KG1 (cell line): ENCODE measurements around the gene SLC25A11.

Experiments
- DNase-seq: peaks from one replicate; lab custom pipeline; 2025; lab: John Stamatoyannopoulos, UW

The SLC25A11 gene

DNA sequence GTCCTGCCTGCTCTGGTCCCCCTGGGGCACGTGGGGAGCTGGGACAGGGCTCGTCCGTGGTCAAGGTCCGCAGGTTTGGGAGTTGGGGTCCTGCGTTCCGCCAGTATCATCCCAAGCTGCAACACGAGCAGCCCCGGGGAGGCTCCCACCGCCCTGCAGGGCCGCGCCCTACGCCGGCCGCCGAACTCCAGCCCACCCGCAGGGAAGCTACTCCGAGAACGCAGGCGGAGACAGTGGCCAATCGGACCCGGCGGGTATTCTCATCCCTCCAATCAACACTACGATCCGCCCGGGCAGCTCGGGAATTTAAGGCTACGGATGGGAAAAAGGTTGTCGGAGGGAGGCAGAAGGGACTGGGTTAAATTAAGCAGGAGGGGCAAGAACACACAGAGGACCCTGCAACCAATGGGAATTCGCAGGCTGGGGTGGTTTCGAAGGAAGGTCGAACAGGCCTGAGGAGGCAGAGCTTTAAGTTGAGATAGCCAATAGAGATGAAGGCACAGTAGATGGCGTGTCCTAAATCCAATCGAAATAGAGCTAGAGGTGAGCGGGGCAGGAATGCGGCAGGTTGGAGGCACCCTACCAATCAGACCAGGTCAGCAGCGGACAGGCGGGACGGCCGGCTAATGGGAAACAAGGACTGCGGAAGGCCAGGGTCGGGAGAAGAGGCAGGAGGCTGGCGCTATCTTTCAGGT is 27.1 kb upstream of the SLC25A11 start:
- peak; percentile 60 for DNase-seq

DNA sequence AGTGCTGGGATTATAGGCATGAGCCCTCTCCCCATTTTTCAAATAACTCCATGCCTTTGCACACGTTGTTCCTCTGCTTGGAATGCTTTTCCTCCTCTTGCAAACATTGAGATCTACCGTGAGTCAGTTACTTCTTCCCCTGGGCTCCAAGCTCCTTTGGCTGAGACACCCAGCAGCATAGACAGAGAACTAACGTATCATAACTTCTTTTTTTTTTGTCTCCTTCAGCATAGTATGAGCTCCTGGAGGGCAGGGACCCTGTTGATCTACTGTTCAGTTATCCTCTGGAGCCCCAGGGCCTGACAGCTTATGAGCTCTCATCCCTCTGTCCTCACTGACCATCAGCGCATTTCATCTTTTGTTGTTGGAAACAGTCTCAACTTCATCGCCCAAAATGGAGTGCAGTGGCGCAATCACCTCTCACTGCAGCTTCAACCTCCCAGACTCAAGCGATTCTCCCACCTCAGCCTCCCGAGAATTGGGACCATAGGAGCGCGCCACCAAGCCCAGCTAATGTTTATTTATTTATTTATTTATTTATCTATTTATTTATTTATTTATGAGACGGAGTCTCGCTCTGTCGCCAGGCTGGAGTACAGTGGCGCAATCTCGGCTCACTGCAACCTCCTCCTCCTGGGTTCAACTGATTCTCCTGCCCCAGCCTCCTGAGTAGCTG is 25.6 kb upstream of the SLC25A11 start:
- no peak for DNase-seq

DNA sequence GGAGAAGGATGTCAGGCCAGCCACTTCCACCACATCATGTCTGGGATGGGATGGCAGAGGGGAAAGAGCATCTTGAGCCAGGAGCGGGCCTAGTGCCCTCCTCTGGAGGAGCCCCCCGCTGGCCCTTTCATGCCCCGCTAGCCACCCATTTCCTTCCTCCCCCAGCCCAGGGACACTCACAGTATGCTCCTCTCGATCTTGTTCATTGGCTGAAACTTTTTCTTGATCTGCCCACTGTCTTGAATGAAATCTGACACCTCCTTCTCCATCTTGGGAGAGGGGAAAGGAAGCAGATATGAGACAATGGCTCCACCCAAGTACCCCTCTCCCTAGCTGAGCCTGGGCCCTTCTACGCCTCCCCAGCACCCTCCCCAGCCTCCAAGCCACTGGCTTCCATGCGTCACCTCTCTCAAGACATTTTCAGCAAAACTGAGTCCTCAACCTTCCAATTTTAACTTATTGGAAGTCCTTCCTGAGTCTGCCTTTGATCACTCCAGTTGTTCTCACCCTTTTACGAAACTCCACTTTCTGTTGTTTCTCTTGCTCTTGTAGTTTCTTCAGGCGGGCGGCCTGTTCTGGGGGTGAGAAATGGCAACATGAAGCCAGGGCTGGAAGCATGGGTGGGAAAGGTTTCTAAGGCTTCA is 20.6 kb upstream of the SLC25A11 start:
- no peak for DNase-seq

DNA sequence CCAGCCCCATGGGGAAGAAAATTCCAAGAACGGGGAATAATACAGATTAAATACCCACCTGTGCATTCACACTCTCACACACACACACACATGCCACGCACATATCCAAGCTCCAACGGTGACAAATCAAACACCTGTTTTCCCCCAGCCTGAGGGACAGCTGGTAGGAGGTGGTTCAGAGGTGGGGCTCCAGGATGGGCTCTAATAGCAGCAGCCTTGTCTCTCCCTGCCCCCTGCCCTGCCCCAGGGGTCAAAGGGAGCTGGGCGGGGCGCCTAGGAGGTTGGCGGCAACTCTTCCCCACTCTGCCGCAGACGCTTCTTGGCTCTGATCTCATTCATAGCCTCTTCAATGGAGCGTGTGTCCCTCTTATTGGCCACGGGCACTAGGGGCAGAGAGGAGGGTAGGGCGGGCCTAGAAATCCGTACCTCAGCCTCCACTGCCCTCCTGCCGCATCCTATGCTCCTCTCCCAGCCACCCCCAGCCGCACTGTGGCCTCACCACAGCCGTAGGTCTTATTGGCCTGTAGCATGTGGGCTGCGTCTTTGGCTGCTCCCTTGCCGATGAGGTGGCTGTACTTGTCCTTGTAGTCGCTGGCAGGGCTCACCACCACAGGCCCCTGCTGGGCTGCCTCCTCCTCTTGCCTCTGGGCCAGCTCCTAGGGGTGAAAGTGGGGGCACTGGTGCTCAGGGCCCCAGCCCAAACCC is 19.6 kb upstream of the SLC25A11 start:
- DNase-seq = no peak

DNA sequence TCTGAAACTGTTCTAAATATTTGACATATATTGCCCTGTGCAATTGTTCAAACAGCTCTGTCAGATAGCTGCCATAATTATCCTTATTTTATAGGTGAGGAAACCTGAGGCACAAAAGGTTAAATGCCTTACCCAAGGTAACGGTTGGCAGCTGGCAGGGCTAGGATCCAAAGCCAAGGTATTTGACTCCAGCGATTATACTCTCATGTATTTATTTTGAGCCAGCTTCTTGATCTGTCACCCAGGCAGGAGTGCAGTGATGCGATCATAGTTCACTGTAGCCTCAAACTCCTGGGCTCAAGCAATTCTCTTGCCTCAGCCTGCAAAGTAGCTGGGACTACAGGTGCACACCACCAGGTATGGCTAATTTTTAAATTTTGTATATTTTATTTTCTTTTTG is 18.3 kb upstream of the SLC25A11 start:
- DNase-seq = no peak

DNA sequence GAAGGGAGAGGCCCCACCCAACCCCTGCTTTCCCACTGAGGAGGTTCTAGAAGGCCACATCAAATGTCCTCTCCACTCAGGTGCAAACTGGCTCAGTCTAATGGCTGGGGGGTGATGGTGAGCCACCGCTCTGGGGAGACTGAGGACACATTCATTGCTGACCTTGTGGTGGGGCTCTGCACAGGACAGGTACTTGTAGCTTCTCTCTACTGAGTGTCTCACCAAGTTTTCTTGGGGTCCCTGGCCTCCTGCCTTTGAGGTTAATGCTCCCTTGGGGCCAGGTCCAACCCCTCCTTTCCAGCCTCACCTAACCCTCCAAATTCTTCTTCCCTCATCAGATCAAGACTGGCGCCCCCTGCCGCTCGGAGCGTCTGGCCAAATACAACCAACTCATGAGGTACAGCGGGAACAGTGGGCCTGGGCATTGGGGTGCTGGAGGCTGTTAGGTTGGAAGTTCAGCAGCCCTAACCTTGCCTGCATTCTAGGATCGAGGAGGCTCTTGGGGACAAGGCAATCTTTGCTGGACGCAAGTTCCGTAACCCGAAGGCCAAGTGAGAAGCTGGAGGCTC is 16.7 kb upstream of the SLC25A11 start:
- no peak for DNase-seq

DNA sequence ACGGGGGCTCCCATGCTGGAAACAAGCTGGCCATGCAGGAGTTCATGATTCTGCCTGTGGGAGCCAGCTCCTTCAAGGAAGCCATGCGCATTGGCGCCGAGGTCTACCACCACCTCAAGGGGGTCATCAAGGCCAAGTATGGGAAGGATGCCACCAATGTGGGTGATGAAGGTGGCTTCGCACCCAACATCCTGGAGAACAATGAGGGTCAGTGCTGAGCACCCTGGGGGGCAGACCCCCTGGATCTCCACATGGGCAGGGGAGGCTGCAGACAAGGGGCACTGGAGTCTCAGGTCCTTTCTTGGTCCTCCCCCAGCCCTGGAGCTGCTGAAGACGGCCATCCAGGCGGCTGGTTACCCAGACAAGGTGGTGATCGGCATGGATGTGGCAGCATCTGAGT is 15.2 kb upstream of the SLC25A11 start:
- DNase-seq = no peak

DNA sequence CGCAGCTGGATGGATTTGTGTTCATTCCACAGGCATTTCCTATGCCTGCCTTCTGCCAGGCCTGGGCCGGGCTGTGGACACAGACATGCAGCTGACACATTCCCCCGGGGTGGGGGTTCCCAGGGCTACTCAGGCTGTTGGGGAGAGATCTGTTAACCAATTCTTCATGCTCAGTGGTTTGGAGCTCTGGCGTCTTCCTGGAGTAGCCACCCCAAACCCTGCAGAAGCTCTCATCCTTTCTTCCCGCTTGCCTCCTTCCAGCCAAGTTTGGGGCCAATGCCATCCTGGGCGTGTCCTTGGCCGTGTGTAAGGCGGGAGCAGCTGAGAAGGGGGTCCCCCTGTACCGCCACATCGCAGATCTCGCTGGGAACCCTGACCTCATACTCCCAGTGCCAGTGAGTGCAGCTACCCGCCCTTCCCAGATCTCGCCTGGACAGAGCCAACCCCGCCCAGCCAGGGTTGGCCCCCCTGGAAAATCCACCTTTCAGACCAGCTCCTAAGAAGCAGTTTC is 13.7 kb upstream of the SLC25A11 start:
- DNase-seq = no peak

DNA sequence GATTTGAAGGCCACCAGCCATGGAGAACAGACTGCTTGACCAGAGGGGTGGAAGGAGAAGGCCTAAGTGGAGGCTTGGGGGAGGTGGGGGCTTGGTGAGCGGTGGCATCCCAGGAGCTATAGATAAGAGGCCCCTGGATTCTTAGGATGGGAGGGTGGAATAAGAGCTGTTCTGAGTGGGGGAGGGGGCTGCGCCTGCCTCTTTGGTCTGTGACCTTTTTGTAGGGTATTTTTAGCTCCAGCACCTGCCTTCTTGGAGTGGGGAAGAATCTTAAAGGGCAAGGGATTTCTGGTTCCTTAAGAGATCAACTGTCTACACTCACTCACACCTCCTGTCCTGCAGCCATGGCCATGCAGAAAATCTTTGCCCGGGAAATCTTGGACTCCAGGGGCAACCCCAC is 11.6 kb upstream of the SLC25A11 start:
- no peak for DNase-seq

DNA sequence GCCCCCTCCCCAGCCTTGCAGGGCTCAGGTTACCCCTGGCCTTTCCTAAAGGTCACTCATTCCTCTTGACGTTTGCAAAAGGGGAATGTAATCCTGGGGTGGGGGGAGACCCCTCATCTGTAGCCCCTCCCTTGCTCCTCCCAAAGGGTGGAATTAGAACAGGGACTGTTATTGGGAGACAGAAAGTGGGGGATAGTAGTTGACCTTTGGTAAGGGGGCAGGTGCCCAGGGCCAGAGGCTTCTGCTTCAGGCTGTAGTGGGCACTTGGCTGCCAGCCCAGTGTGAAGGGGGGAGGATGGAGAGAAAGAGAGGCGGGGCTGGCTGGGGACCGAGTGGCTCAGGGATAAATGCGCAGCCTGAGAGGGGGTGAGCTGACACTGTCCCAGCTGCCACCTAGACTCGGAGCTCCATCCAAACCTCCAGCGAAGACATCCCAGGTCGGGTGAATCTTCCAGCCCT is 10.9 kb upstream of the SLC25A11 start, which contains the start of gene ENO3:
TSS of gene ENO3 (plus strand) at position 374 of the 459 bp plus-strand sequence. CDS start 711 bp downstream, outside the sequence.
- no peak for DNase-seq

DNA sequence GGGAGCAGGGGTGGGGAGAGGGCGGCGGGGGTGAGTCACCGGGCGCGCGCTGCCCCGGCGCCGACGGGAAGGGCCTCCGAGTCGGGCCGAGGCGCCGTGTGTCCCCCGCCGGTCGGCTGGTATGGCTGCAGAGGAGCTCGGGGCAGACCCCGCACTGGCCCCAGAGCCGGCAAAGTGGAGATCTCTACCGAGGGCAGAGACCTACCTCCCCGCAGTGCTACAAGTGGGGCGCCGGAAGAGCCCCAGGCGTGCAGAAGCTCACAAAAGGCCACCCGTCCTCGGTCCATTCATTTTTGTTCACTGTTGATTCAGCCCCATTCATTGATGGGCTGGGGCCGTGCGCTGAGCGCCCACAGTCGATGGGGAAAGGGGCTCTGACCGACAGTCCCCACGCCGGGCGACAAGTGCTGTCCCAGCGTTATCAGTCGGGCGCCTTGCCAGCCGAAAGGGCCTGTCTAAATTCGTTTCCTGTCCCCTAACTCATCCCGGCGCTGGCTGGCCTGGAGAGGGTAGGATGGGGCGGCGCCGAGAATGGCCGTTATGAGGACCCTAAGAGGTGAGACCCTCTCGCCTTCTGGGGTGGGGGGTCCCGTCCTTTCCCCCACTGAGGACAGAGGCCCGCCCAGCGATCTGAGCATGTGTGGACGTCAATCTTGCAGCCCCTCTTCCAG is 10.4 kb upstream of the SLC25A11 start:
- DNase-seq = no peak

DNA sequence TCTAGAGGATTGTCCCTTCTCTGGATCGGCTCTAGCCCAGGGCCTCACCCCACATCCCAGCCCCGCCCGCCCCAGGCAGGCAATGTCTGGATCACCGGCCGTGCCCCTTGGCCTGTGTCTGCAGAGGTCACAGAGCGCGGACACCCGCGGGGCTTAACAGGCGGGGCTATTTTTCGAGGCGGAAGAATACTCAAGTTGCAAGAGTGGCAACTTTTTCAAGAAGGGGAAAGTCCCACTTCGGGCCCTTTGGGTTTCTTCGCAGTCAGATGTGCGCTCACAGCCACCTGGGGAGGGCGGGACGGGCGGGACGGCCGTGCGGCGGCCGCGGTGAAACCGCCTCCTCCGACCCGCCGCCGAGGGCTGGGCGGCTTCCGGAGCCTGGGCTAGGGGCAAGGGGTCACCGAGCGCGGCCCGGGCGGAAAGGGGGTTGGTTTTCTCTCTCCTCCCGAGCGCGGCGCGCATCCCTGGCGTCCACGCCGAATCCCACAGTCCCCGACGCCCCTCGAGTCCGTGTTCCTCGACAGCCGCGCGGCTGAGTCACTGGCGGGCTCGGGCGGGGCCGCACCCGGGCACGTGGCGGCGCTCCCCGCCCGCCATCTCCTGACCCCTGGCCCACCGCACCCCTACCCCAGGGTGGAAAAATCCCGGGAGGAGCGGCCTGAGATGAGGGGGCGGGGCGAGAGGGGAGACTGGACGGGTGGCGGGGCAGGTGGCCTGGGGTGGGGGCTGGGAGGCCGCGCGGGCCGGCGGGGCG is 9.7 kb upstream of the SLC25A11 start:
- DNase-seq = no peak

DNA sequence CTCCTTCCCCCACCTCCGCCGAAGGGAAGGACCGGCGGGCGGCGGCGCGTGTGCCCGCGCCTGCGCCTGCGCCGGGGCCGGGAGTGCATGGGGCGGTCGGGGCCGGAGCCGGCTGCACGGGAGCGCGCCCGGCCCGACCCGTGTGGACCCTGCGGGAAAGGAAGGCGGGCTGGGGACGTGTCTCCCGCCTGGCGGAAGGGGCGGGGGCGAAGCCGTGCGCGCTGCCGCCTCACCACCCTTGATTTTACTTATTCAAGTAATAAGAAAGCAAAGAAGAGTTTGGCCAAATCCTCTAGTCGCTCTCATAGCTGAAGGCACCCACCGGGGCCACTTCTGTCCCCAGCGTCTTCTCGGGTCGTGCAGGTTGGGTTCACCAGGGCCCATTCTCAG is 9.1 kb upstream of the SLC25A11 start:
- peak; percentile 68 for DNase-seq

DNA sequence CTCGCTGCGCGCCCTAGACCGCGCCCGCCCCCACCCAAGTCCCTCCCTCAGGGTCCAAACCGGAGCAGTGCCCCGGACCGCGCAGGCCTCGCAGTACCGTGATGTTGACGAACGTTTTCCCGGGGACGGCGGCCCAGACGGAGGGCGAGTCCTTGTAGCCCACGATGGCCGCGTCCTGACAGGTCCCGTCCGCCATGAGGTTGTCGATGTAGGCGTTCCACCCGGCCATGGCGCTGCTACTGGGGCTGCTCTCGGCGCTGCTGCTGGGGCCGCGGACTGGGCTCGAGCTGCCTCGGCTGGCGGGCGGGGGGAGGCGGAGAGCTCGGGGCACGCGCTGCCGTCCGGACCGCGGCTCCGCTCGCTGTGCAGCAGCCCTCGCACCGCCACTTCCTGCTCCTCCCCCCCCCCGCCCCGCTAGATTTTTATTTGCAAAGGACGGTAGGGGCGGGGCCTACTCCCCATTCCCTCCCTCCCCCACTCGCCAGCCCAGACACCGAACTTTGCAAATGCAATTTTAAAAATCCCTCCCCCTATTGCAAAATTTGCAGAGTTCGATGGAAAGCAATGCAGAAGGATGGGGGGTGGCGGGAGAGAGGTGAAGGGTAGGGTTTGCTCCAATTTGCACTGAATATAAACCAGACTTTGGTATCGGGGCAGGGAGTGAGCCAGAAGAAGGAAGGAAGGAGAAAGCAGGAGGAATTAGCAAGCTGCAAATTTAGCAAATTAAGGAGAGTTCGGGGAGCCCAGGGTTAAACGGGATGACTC is 8.5 kb upstream of the SLC25A11 start, which contains the start of gene PFN1:
TSS of gene PFN1 (minus strand) at position 365 of the 765 bp plus-strand sequence. CDS start at position 229, 136 bp downstream.
- DNase-seq = peak; percentile 77

DNA sequence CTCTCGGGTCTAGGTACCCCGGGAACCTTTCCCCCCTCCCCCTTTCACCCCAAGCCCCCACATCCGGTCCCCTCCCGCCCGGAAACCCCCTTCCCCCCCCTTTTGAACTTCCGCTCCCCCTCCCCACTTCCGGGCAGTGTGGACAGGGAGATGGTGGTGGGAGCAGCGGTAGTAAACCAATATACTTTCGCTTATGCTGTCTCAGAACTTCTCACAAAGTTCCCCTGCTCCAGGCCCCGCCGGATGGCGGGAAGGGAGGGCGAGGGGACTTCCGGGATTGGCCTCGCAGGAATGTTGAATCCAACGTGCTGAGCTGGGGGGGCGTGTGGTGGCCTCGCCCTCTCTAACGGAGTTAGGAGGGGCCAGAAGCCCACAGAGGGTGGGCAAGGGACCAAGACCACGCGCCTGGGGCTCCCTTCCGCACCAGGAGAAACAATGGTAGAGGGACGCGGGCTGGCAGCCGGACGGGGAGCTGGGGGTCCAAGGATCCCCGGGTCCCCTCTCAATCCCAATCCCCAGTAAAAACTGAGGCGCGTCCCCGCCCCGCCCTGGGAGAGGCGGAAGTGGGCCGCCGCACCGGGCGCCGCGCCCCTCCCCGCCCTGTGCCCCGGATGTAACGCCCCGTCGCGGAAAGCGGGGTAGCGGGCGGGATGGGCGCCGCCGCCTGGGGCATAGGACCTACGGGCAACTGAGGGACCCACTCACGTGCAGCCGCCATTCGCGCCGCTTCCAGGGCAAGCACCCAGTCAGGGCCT is 7.7 kb upstream of the SLC25A11 start:
- no peak for DNase-seq

DNA sequence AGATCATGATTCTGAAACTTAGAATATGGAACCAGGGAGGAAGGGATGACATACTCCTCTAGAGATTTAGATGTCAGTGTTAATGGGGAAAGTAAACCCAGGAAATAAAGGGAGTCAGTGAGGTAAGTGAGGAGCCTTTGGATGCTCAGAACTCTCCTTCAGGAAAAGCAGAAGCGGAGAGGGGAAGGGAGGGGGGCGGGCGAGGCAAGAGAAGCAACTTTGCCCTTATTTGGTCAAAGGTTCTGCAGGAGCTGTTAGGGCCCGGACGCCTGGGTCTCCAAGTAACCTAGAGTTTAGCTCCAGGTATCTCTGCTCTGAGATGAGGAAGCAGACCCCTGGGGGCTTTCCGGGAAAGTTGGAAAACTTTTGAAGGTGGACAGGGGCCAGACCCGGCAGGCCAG is 7.2 kb upstream of the SLC25A11 start:
- no peak for DNase-seq

DNA sequence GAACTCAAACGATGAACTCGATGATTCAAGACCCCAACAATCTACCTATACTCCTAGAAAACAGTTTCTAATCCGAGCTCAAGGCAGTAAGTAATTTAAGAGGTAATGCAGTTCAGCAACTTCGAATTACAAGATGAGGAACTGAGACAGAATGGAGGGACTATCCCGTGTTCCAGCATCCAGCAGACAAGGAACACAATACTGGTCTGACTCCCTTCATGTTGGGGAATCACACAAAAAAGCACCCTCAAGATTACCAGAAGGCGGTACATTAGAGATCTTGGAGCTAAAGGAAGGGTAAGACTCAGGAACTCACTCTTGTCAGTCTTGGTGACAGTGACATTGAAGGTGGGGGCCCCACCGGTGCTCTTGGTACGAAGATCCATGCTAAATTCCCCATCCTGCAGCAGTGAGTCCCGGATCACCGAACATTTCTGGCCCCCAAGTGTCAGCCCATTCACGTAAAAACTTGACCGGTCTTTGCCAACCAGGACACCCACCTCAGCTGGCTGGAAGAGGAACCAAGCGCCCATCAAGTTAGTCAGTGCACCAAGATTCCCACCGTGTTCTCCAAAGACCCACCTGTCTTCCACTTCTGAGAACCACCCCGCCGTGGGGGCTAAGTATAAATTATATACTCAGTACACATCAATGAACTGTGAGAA is 6.6 kb upstream of the SLC25A11 start:
- DNase-seq = no peak

DNA sequence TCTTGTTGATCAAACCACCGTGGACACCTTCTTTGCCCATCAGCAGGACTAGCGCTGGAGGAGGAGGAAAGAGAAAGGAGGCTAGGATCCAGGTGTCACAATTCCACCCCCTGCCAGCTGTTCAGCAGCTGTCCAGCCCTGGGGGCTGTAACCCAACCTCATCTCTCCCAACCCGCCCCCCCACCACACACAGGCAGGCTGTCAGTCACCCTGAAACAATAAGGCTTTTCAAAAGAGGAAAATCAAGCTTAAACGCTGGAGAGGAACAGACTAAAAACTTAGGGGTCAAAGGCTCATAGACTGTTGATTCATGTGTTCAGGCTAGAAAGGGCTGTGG is 6.1 kb upstream of the SLC25A11 start:
- DNase-seq = no peak
